K562 (cell line): ENCODE measurements around the gene STON2. TPM values are rescaled to one million over a fixed set of nuclear protein-coding genes. Genes with fewer than 3 reads are reported as not detected.

Experiments
- ATAC-seq: fragments of 200-7000 bp; cut with Tn5 transposase; 3 replicates; pipeline ENCODE4 v1.9.1; 2020; ENCODE audit warnings: moderate library complexity
- BruUV-seq: library from RNA; stranded (reverse); fragments of 400-500 nt; replicated peaks from 2 replicates; lab custom pipeline; 2021; lab: Mats Ljungman, UMichigan
- CTCF ChIA-PET: fragments of 300-600 bp; formaldehyde crosslinking; extraction: SDS; loops from one replicate; lab custom pipeline; 2021; ENCODE audit warnings: low intra/inter-chr PET ratio; lab: Yijun Ruan, JAX
- POLR2A ChIA-PET: fragments of 300-600, 350-650 bp; sonication (Branson Sonifier 250); formaldehyde crosslinking; extraction: SDS; loops from one replicate; lab custom pipeline; 2021; ENCODE audit warnings: antibody characterized with exemption, inconsistent platforms; lab: Yijun Ruan, JAX
- DNase-seq, 4 experiments: peaks; one replicate each; pipeline versions ENCODE4 v3.0.0 to v3.0.0-alpha.2; 2011 to 2018; ENCODE audit warnings: low spot score in 3 of 4, mixed read lengths in 3 of 4; ENCODE audit errors: extremely low read depth in 1 of 4
- FAIRE-seq: peaks from 2 replicates; lab custom pipeline; 2011; peaks lifted over from hg19 to GRCh38; lab: Jason Lieb, UNC
- H2AFZ ChIP-seq: 2 replicates; pipeline ENCODE4 v1.6.0; 2011; ENCODE audit warnings: low read depth, low read length, control low read depth, inconsistent platforms
- H3K27ac ChIP-seq: fragments of 200-600 bp; 3 replicates; pipeline ENCODE4 v1.8.0; 2011; ENCODE audit warnings: low read depth, mild to moderate bottlenecking, control low read depth, inconsistent platforms, low read length, moderate library complexity, mixed read lengths; ENCODE audit errors: extremely low read depth
- H3K27me3 ChIP-seq, 2 experiments: fragments of 300-600 bp in 1 of 2; 2 replicates in 1 of 2; 3 replicates in 1 of 2; pipeline versions ENCODE4 v1.6.0 to v1.8.0; 2011; ENCODE audit warnings: inconsistent platforms in 2 of 2, low read length in 2 of 2, mild to moderate bottlenecking in 1 of 2, mixed read lengths in 1 of 2, moderate library complexity in 1 of 2; ENCODE audit not compliant: control insufficient read depth in 2 of 2, insufficient read depth in 2 of 2
- H3K36me3 ChIP-seq: fragments of 300-600 bp; 3 replicates; pipeline ENCODE4 v1.8.0; 2011; ENCODE audit warnings: mild to moderate bottlenecking, low read length, inconsistent platforms; ENCODE audit not compliant: control insufficient read depth, insufficient read depth
- H3K4me1 ChIP-seq, 2 experiments: fragments of 200-600 bp in 1 of 2; replicated peaks in 1 of 2; 2 replicates in 1 of 2; 3 replicates in 1 of 2; pipeline versions ENCODE4 v1.5.1 to v1.8.0; 2011; ENCODE audit warnings: inconsistent platforms in 2 of 2, low read length in 2 of 2, mild to moderate bottlenecking in 1 of 2, mixed read lengths in 1 of 2, moderate library complexity in 1 of 2; ENCODE audit not compliant: control insufficient read depth in 2 of 2, insufficient read depth in 2 of 2
- H3K4me2 ChIP-seq: 2 replicates; pipeline ENCODE4 v1.6.1; 2011; ENCODE audit warnings: low read length, control low read depth, inconsistent platforms, mixed read lengths; ENCODE audit not compliant: insufficient read depth
- H3K4me3 ChIP-seq: fragments of 200-600 bp; sonication (generic), shearing (Covaris generic); 2 replicates; pipeline ENCODE4 v1.5.1; 2016; ENCODE audit warnings: control low read depth, inconsistent platforms
- H3K79me2 ChIP-seq: fragments of 200-600 bp; 3 replicates; pipeline ENCODE4 v1.8.0; 2011; ENCODE audit warnings: low read length, inconsistent platforms; ENCODE audit not compliant: control insufficient read depth, insufficient read depth
- H3K9ac ChIP-seq, 2 experiments: 2 replicates each; pipeline versions ENCODE4 v1.6.0 to v1.6.1; 2011; ENCODE audit warnings: low read depth in 2 of 2, low read length in 2 of 2, control low read depth in 1 of 2, inconsistent platforms in 1 of 2, mild to moderate bottlenecking in 1 of 2, mixed read lengths in 1 of 2; ENCODE audit not compliant: insufficient read depth in 1 of 2
- H3K9me1 ChIP-seq: one replicate; pipeline ENCODE4 v1.6.0; 2011; ENCODE audit warnings: inconsistent platforms, mild to moderate bottlenecking, low read length, moderate library complexity; ENCODE audit not compliant: control insufficient read depth, insufficient read depth
- H3K9me3 ChIP-seq: replicated peaks from 2 replicates; pipeline ENCODE4 v1.5.1; 2011; ENCODE audit warnings: low read depth, low read length, inconsistent platforms; ENCODE audit not compliant: control insufficient read depth, insufficient read depth
- H4K20me1 ChIP-seq: replicated peaks from 2 replicates; pipeline ENCODE4 v1.6.1; 2011; ENCODE audit warnings: low read length, inconsistent platforms, mixed read lengths; ENCODE audit not compliant: control insufficient read depth, insufficient read depth
- BCLAF1 ChIP-seq, 2 experiments: fragments of 450-650 bp in 1 of 2; IDR thresholded peaks; 2 replicates each; pipeline ENCODE4 v1.6.1; 2011 to 2017; ENCODE audit warnings: low read depth in 2 of 2, antibody characterized with exemption in 1 of 2, borderline replicate concordance in 1 of 2, low read length in 1 of 2, mild to moderate bottlenecking in 1 of 2, mixed read lengths in 1 of 2; ENCODE audit not compliant: control insufficient read depth in 1 of 2
- CBFA2T3 ChIP-seq: fragments of 450-650 bp; IDR thresholded peaks from 2 replicates; pipeline ENCODE4 v1.6.1; 2017
- CBX1 ChIP-seq: sonication (generic); IDR thresholded peaks from 2 replicates; pipeline ENCODE4 v1.6.1; 2016; ENCODE audit warnings: antibody characterized with exemption, low read depth, mild to moderate bottlenecking
- CEBPG ChIP-seq, 3 experiments: fragments of 200-800 bp in 1 of 3; sonication (Bioruptor generic) in 1 of 3; sonication (generic) in 1 of 3; formaldehyde crosslinking in 1 of 3; IDR thresholded peaks in 2 of 3; conservative IDR thresholded peaks in 1 of 3; 2 replicates each; pipeline versions ENCODE4 v1.6.1 to v1.8.0; 2016 to 2022; ENCODE audit warnings: missing compliant biosample characterization in 2 of 3, missing genetic modification characterization in 2 of 3, mild to moderate bottlenecking in 1 of 3, missing genetic modification reagents in 1 of 3
- CHD1 ChIP-seq: fragments of 200-600 bp; sonication (generic); IDR thresholded peaks from one replicate; pipeline ENCODE4 v1.6.1; 2012; ENCODE audit warnings: mild to moderate bottlenecking, moderate library complexity, low read length, inconsistent platforms
- ELF4 ChIP-seq: fragments of 450-650 bp; formaldehyde crosslinking; IDR thresholded peaks from 2 replicates; pipeline ENCODE4 v1.4.0; 2022; ENCODE audit warnings: missing genetic modification characterization
- HEY1 ChIP-seq: fragments of 250-450 bp; sonication (Bioruptor Pico); IDR thresholded peaks from 2 replicates; pipeline ENCODE4 v1.5.0; 2020; ENCODE audit warnings: mild to moderate bottlenecking, moderate library complexity, borderline replicate concordance
- MIER1 ChIP-seq: fragments of 450-650 bp; IDR thresholded peaks from 2 replicates; pipeline ENCODE4 v1.6.1; 2016; ENCODE audit warnings: antibody characterized with exemption, mild to moderate bottlenecking, low read depth
- RBBP5 ChIP-seq: fragments of 200-600 bp; sonication (generic); IDR thresholded peaks from 2 replicates; pipeline ENCODE4 v1.6.1; 2012; ENCODE audit warnings: borderline replicate concordance, mild to moderate bottlenecking, low read length, control low read depth, inconsistent platforms; ENCODE audit not compliant: insufficient read depth, poor library complexity, severe bottlenecking
- ZNF12 ChIP-seq: sonication (generic); formaldehyde crosslinking; IDR thresholded peaks from 2 replicates; pipeline ENCODE4 v1.4.0; 2020; ENCODE audit warnings: mild to moderate bottlenecking, missing genetic modification reagents
- ZNF23 ChIP-seq: fragments of 250-450 bp; sonication (Bioruptor Pico); IDR thresholded peaks from 2 replicates; pipeline ENCODE4 v1.4.0; 2020; ENCODE audit warnings: mild to moderate bottlenecking
- ZNF274 ChIP-seq: IDR thresholded peaks from 2 replicates; pipeline ENCODE4 v1.6.1; 2011; ENCODE audit warnings: low read depth, mild to moderate bottlenecking, low read length, moderate library complexity, borderline replicate concordance
- WGBS: fragments of 100-300 bp; shearing (Covaris generic); methylation state at CpG from one replicate; pipeline ENCODE4 v1.1.6; 2016; ENCODE audit warnings: low coverage, mixed read lengths; ENCODE audit not compliant: insufficient coverage; ENCODE audit errors: missing lambda C conversion rate; 5-methylcytosine and 5-hydroxymethylcytosine counted together
- in situ Hi-C: fragments of 300-500 bp; cut with MboI; formaldehyde crosslinking; loops from 4 replicates; pipeline ENCODE4 v1.15.0; 2018; ENCODE audit warnings: inconsistent platforms, mixed read lengths
- intact Hi-C: fragments of 100-400 bp; cut with micrococcal nuclease; formaldehyde crosslinking; loops from 2 replicates; pipeline ENCODE4 v1.14.2; 2022
- polyA plus RNA-seq, 8 experiments: library from polyadenylated mRNA; depleted of rRNA in 4 of 8; stranded (reverse) in 5 of 8; unstranded in 3 of 8; fragments of >200 nt; fragmentation: Nextera tagmentation in 2 of 8; fragmentation: Illumina TruSeq in 1 of 8; extraction: Ambion mirVana in 2 of 8; extraction: Trizol in 1 of 8; gene quantifications; 2 replicates each; pipeline versions ENCODE4 v1.2.1 to v1.2.3, GENCODE V29; 2011 to 2014; ENCODE audit warnings: inconsistent platforms in 1 of 8, missing spikeins in 1 of 8
- total RNA-seq, 7 experiments: library from RNA; depleted of rRNA in 6 of 7; stranded (reverse); fragments of >200 nt in 6 of 7; fragmentation: Illumina TruSeq in 2 of 7; extraction: Trizol in 2 of 7; gene quantifications; 2 replicates each; pipeline versions ENCODE4 v1.2.1 to v1.2.3, GENCODE V29; 2011 to 2021; ENCODE audit warnings: low replicate concordance in 1 of 7

Gene STON2
- total and polyA plus RNA-seq, 9 of the 15 experiments (the other 6 are each of a cell fraction or from before 2014, with no cell fraction given) = 7.8 to 99.3 (median 53.5) TPM

DNA sequence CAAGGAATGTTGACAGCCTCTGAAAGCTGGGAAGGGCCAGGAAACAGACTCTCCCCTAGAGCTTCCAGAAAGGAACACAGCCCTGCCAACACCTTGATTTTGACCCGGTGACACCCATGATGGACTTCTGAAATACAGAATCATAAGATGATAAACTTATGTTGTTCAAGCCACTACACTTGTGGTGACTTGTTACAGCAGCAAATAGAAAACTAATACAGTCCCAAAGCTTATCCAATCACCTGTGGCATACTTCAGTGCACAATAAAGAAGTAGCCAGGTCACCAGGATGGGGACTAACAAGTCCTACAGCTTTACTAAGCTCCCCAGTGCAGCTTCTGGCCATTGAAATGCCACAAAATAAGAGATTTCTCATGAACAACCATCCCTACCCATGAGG, 5.4 kb downstream of the STON2 start:
- Histone ChIP-seq H3K79me2 (peaks cover 28% of the 10 kb centered on the region), H3K36me3 (peaks cover 84% of the 10 kb centered on the region), H2AFZ (no peak overlapping the region), H3K4me1 (peaks cover 0 to 3% of the 10 kb centered on the region in 2 experiments; a peak in 3 of 5 replicates), H3K9ac (no peak overlapping the region), H3K9me3 (no peaks in the 10 kb centered on the region), H3K4me3 (no peak overlapping the region), H3K27me3 (no peaks in the 10 kb centered on the region), H3K27ac (no peak overlapping the region), H4K20me1 (peaks cover 3% of the 10 kb centered on the region; the same call in 1 of the 2 replicates), H3K9me1 (peaks cover 1% of the 10 kb centered on the region), H3K4me2 (no peak overlapping the region)
- ChIA-PET CTCF (no interaction called here), POLR2A (interaction anchor here (1.1 kb wide), 1 partner anchor 8 kb away, joined by 4 read pairs; no protein-coding TSS in a partner anchor)
- WGBS = no CpG with 5 or more reads among the region's 1 CpG
- no TSS peak for BruUV-seq
- in situ Hi-C loops = no loop called here
- FAIRE-seq (no peak), ATAC-seq (no peak), DNase-seq (no peak)
- intact Hi-C loops = no loop called here
- TF ChIP-seq CBFA2T3 (no peak), ZNF12 (CRISPR knock-in tag) (peak; percentile 85)

GRCh38 chr14:81392976-81393643, 7.0 kb downstream of the STON2 start:
- 94% methylated on average over 6 of the region's 6 CpGs for WGBS
- ChIA-PET CTCF (no interaction called here), POLR2A (no interaction called here)
- no TSS peak for BruUV-seq
- no peak overlapping the region for H3K4me2 ChIP-seq
- no peaks in the 10 kb centered on the region for H4K20me1 ChIP-seq
- in situ Hi-C loops = no loop called here
- ATAC-seq = no peak
- no peaks in the 10 kb centered on the region for H3K4me1 ChIP-seq
- H3K9ac ChIP-seq = no peak overlapping the region; a peak in 1 of 4 replicates
- H3K36me3 ChIP-seq = peaks cover 85% of the 10 kb centered on the region
- no peaks in the 10 kb centered on the region for H3K9me1 ChIP-seq
- H3K27me3 ChIP-seq = no peaks in the 10 kb centered on the region
- intact Hi-C loops = no loop called here
- H3K27ac ChIP-seq = no peak overlapping the region
- no peaks in the 10 kb centered on the region for H3K9me3 ChIP-seq
- H2AFZ ChIP-seq = no peak overlapping the region
- DNase-seq = no peak
- no peak overlapping the region for H3K4me3 ChIP-seq
- H3K79me2 ChIP-seq = peaks cover 12% of the 10 kb centered on the region; the same call in 2 of the 3 replicates
- no peak for FAIRE-seq
- TF ChIP-seq CBX1 = no peak
- no peak for TF ChIP-seq ELF4 (CRISPR knock-in tag)
- no peak for TF ChIP-seq MIER1
- TF ChIP-seq ZNF23 (CRISPR knock-in tag) = no peak
- TF ChIP-seq ZNF274 = no peak
- no peak for TF ChIP-seq CHD1
- no peak for TF ChIP-seq BCLAF1 (IDR thresholded peaks at IDR 0.05; ENCODE audit: borderline replicate concordance in 1 of 2, control insufficient read depth in 1 of 2, low read depth in 2 of 2, low read length in 1 of 2)
- no peak for TF ChIP-seq RBBP5
- TF ChIP-seq CEBPG (CRISPR knock-in tag; IDR thresholded peaks at IDR 0.05) = no peak
- no peak for TF ChIP-seq CEBPG (tag; conservative IDR thresholded peaks at IDR 0.05 in 1 of 2, IDR thresholded peaks at IDR 0.05 in 1 of 2)
- no peak for TF ChIP-seq HEY1
- TF ChIP-seq, all 486 proteins: peak for 0
